Testis (tissue), 3 donors: ENCODE measurements around the gene MBD6. TPM values are rescaled to one million over a fixed set of nuclear protein-coding genes. Genes with fewer than 3 reads are reported as not detected.

Experiments
- DNase-seq: peaks from one replicate; pipeline ENCODE4 v3.0.0-alpha.2; 2019
- H3K27ac ChIP-seq, 2 donors: fragments of 200-600 bp; sonication (generic); one replicate each; pipeline ENCODE4 v1.5.1; 2019
- H3K27me3 ChIP-seq: fragments of 200-600 bp; sonication (generic); one replicate; pipeline ENCODE4 v1.5.1; 2019
- H3K36me3 ChIP-seq: fragments of 200-600 bp; sonication (generic); one replicate; pipeline ENCODE4 v1.5.1; 2017; ENCODE audit warnings: low read depth; ENCODE audit errors: missing control alignments
- H3K4me1 ChIP-seq: fragments of 200-600 bp; sonication (generic); one replicate; pipeline ENCODE4 v1.5.1; 2019
- H3K4me3 ChIP-seq, 2 donors: fragments of 200-600 bp; sonication (generic); one replicate each; pipeline ENCODE4 v1.5.1; 2017 to 2019
- H3K9me3 ChIP-seq: fragments of 200-600 bp; sonication (generic); one replicate; pipeline ENCODE4 v1.5.1; 2017
- CTCF ChIP-seq, 3 experiments: fragments of 450-650 bp in 2 of 3; fragments of 200-600 bp in 1 of 3; sonication (generic) in 1 of 3; IDR thresholded peaks; one replicate each; pipeline ENCODE4 v1.5.1; 2016 to 2019; ENCODE audit warnings: antibody characterized with exemption in 3 of 3, mild to moderate bottlenecking in 2 of 3, moderate library complexity in 1 of 3
- POLR2A ChIP-seq: fragments of 450-650 bp; IDR thresholded peaks from one replicate; pipeline ENCODE4 v1.6.1; 2017; ENCODE audit warnings: antibody characterized with exemption, mild to moderate bottlenecking, moderate library complexity
- WGBS, 2 donors: methylation state at CpG; one replicate each; pipeline ENCODE4 v1.1.5; 2018; 5-methylcytosine and 5-hydroxymethylcytosine counted together
- intact Hi-C: fragments of 100-400 bp; cut with DNase I; formaldehyde crosslinking; loops from one replicate; pipeline ENCODE4 v1.15.1; 2023; ENCODE audit warnings: low total_unique reads
- polyA plus RNA-seq: library from polyadenylated mRNA; stranded (reverse); fragments of 350-450 nt; fragmentation: Illumina TruSeq; extraction: RNeasy Lipid Tissue Mini Kit (QIAGEN cat#74804); gene quantifications from one replicate; pipeline ENCODE4 v1.2.3, GENCODE V29; 2014; ENCODE audit warnings: low read depth, low replicate concordance; ENCODE audit not compliant: insufficient read depth
- total RNA-seq, 2 donors: library from RNA; depleted of rRNA; stranded (reverse); fragments of >200 nt; gene quantifications; one replicate each; pipeline ENCODE4 v1.2.3, GENCODE V29; 2016

The MBD6 gene
- total and polyA plus RNA-seq, 3 donors from 2014 or later: 84.7 to 130 (median 86.6) TPM

- H3K36me3 ChIP-seq: no peaks in the 10 kb centered on the region
- H3K4me1 ChIP-seq: peaks cover 10% of the 10 kb centered on the region
- TF ChIP-seq CTCF (IDR thresholded peaks at IDR 0.05) (no peak), POLR2A (no peak)
- intact Hi-C loops: no loop called here
- no peak overlapping the region for H3K4me3 ChIP-seq
- no peaks in the 10 kb centered on the region for H3K27me3 ChIP-seq
- no peak for DNase-seq
- no peak overlapping the region for H3K27ac ChIP-seq
- 74 to 75% methylated on average over 7 to 10 of the region's 10 CpGs for WGBS, 2 donors
- H3K9me3 ChIP-seq: no peaks in the 10 kb centered on the region
Observed at GRCh38 chr12:57528831-57529555, 6.4 kb downstream of the MBD6 start.

GRCh38 chr12:57529831-57530230 is 7.2 kb downstream of the MBD6 start:
- WGBS, 2 donors: 66 to 67% methylated on average over 6 of the region's 6 CpGs
- Histone ChIP-seq H3K27ac (no peak overlapping the region), H3K4me3 (no peak overlapping the region), H3K36me3 (no peaks in the 10 kb centered on the region), H3K9me3 (no peaks in the 10 kb centered on the region), H3K4me1 (peaks cover 2% of the 10 kb centered on the region), H3K27me3 (no peaks in the 10 kb centered on the region)
- intact Hi-C loops: no loop called here
- TF ChIP-seq CTCF (IDR thresholded peaks at IDR 0.05) (no peak), POLR2A (no peak)
- DNase-seq: no peak

GRCh38 chr12:57530396-57531142 is 7.9 kb downstream of the MBD6 start:
- no peak overlapping the region for H3K27ac ChIP-seq
- intact Hi-C loops: no loop called here

GRCh38 chr12:57531836-57532235 is 9.2 kb downstream of the MBD6 start:
- Histone ChIP-seq H3K27me3 (no peaks in the 10 kb centered on the region), H3K4me1 (no peaks in the 10 kb centered on the region), H3K36me3 (no peaks in the 10 kb centered on the region), H3K9me3 (no peaks in the 10 kb centered on the region), H3K27ac (no peak overlapping the region), H3K4me3 (no peak overlapping the region)
- TF ChIP-seq POLR2A (no peak), CTCF (IDR thresholded peaks at IDR 0.05) (no peak)
- no peak for DNase-seq
- intact Hi-C loops: no loop called here
- 71 to 92% methylated on average over 1 of the region's 1 CpG for WGBS, 2 donors

More at GRCh38 chr12:57530396-57531142, 7.9 kb downstream of the MBD6 start:
- no peak for DNase-seq
- TF ChIP-seq CTCF (IDR thresholded peaks at IDR 0.05) (no peak), POLR2A (no peak)
- Histone ChIP-seq H3K4me3 (no peak overlapping the region), H3K27me3 (no peaks in the 10 kb centered on the region), H3K36me3 (no peaks in the 10 kb centered on the region), H3K9me3 (no peaks in the 10 kb centered on the region), H3K4me1 (no peaks in the 10 kb centered on the region)
- WGBS, 2 donors: 80 to 87% methylated on average over 5 of the region's 5 CpGs
